Stimulated activated CD4-positive, alpha-beta T cell treated with anti-CD3 and anti-CD28 coated beads, Interleukin-2, amount 100 ng/mL, for 4 hours (primary cell): ENCODE results near the gene PRM1.

Experiments used
- DNase-seq: peaks from one replicate; pipeline ENCODE4 v3.0.0-alpha.2; 2020; ENCODE audit warnings: low read depth

The PRM1 gene

GRCh38 chr16:11280616-11281522 lies at the start of gene PRM1:
PRM1 (minus strand) TSS chr16:11281330; CDS start chr16:11281238, 92 bp downstream.
- no peak for DNase-seq

- no peak for DNase-seq
Measured at GRCh38 chr16:11330526-11331237, 49.6 kb upstream of the PRM1 start.

- no peak for DNase-seq
Measured at GRCh38 chr16:11329891-11330290, 48.8 kb upstream of the PRM1 start.

GRCh38 chr16:11329071-11329491 lies 48.0 kb upstream of the PRM1 start:
- no peak for DNase-seq

- peak; percentile 42 for DNase-seq
Measured at GRCh38 chr16:11328172-11329070, 47.3 kb upstream of the PRM1 start.

- DNase-seq: no peak
Measured at GRCh38 chr16:11327277-11328171, 46.4 kb upstream of the PRM1 start.

- DNase-seq: no peak
Measured at GRCh38 chr16:11326737-11327276, 45.7 kb upstream of the PRM1 start.

GRCh38 chr16:11326084-11326736 lies 45.1 kb upstream of the PRM1 start:
- DNase-seq: no peak

GRCh38 chr16:11325404-11326083 lies 44.4 kb upstream of the PRM1 start:
- peak; percentile 26 for DNase-seq

GRCh38 chr16:11323551-11324336 lies 42.6 kb upstream of the PRM1 start:
- no peak for DNase-seq

GRCh38 chr16:11322823-11323222 lies 41.7 kb upstream of the PRM1 start:
- DNase-seq: no peak

GRCh38 chr16:11321662-11322061 lies 40.5 kb upstream of the PRM1 start:
- DNase-seq: no peak

- no peak for DNase-seq
Measured at GRCh38 chr16:11320170-11320569, 39.0 kb upstream of the PRM1 start.

- DNase-seq: no peak
Measured at GRCh38 chr16:11319529-11320146, 38.5 kb upstream of the PRM1 start.

GRCh38 chr16:11318817-11319216 lies 37.7 kb upstream of the PRM1 start:
- no peak for DNase-seq

- no peak for DNase-seq
Measured at GRCh38 chr16:11316331-11317015, 35.3 kb upstream of the PRM1 start.

- DNase-seq: no peak
Measured at GRCh38 chr16:11315510-11315909, 34.4 kb upstream of the PRM1 start.
